Measurements from ENCODE around the gene WNK2.

The WNK2 gene

GRCh38 chr9:93203026-93203717, 19.2 kb downstream of the WNK2 start:
- no peak for DNase-seq

GRCh38 chr9:93203718-93204469, 20.0 kb downstream of the WNK2 start:
- DNase-seq: no peak

GRCh38 chr9:93204470-93205043, 20.6 kb downstream of the WNK2 start:
- DNase-seq: no peak

- no peak for DNase-seq
Measured at GRCh38 chr9:93205045-93205768, 21.3 kb downstream of the WNK2 start.

GRCh38 chr9:93205896-93206575, 22.1 kb downstream of the WNK2 start:
- DNase-seq: no peak

GRCh38 chr9:93206576-93207155, 22.7 kb downstream of the WNK2 start:
- DNase-seq: no peak

- DNase-seq: no peak
Measured at GRCh38 chr9:93207326-93207814, 23.4 kb downstream of the WNK2 start.

- DNase-seq: no peak
Measured at GRCh38 chr9:93207860-93208734, 24.2 kb downstream of the WNK2 start.

GRCh38 chr9:93209097-93209496, 25.2 kb downstream of the WNK2 start:
- DNase-seq: no peak

GRCh38 chr9:93209576-93210323, 25.8 kb downstream of the WNK2 start:
- no peak for DNase-seq

- no peak for DNase-seq
Measured at GRCh38 chr9:93210324-93210973, 26.5 kb downstream of the WNK2 start.

GRCh38 chr9:93210974-93211653, 27.2 kb downstream of the WNK2 start:
- DNase-seq: no peak

- no peak for DNase-seq
Measured at GRCh38 chr9:93211654-93212001, 27.7 kb downstream of the WNK2 start.

- DNase-seq: no peak
Measured at GRCh38 chr9:93212409-93212808, 28.5 kb downstream of the WNK2 start.

GRCh38 chr9:93216073-93216365, 32.1 kb downstream of the WNK2 start:
- DNase-seq: no peak

- DNase-seq: no peak
Measured at GRCh38 chr9:93217706-93218105, 33.8 kb downstream of the WNK2 start.

GRCh38 chr9:93218161-93218560, 34.2 kb downstream of the WNK2 start:
- DNase-seq: no peak

- no peak for DNase-seq
Measured at GRCh38 chr9:93218671-93219420, 34.9 kb downstream of the WNK2 start.

- DNase-seq: no peak
Measured at GRCh38 chr9:93219692-93220091, 35.8 kb downstream of the WNK2 start.

Measured in activated CD4-positive, alpha-beta T cell treated with anti-CD3 and anti-CD28 coated beads for 48 hours (primary cell).